Fibroblast of skin of right biceps (primary cell): ENCODE measurements around the gene INPP5K.
A peak's percentile ranks its signal among the peaks of the same experiment; 100 is the strongest.
"Not testable (repeated sequence)": the region's sequence is repeated elsewhere in the genome, so short reads cannot be mapped to it uniquely, and the experiment has no call there.

ENCODE experiments used
- DNase-seq: peaks from one replicate; pipeline ENCODE4 v3.0.0-alpha.2; 2013

Gene INPP5K

GRCh38 chr17:1516388-1517161 lies at the start of gene INPP5K:
INPP5K (minus strand) TSS chr17:1516612; CDS start chr17:1516499, 113 bp downstream.
- DNase-seq, result peak; percentile 97

GRCh38 chr17:1565877-1566276 lies 49.5 kb upstream of the INPP5K start:
- DNase-seq, result no peak

DNA sequence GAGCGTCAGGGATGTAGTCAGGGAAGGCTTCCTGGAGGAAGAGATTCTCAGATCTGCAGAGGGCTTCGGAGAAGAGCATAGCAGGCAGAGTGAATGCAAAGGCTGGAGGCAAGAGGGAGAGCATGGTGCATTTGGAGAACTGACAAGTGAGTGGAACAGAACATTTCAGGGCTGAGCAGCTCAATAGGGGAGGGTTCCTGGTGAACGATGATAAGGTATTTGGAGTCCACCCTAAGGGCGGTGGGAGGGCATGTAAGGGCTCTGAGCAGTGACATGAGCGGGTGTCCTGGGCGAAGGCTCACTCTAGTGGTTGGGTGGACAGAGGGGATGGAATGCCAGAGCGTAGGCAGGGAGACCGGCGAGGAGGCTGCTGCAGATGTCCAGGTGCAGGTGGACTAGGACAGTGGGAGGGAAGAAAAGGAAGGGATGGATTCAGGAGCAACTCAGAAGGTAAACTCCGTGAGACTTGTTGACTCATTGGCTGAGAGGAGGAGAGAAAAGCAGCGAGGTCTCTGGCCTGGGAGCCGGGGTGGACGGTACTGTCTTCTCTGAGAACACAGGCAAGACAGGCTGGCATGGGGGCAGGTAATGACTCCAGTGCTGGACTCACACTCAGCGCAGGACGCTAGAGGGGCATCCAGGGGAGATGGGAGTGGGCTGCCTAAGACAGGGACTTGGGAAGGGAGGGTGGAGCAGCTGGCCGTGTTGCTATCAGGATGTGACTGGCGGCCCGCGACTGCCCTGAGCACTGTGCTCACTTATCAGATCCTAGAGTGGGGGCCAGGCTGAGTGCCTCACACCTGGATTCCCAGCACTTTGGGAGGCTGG lies 47.6 kb upstream of the INPP5K start:
- DNase-seq, result no peak

GRCh38 chr17:1563471-1563785 lies 47.0 kb upstream of the INPP5K start:
- not testable (repeated sequence) for DNase-seq

- no peak for DNase-seq
These were observed 45.8 kb upstream of the INPP5K start for GRCh38 chr17:1562176-1562643.

- peak; percentile 16 for DNase-seq
These were observed 45.2 kb upstream of the INPP5K start for GRCh38 chr17:1561420-1562175.

DNA sequence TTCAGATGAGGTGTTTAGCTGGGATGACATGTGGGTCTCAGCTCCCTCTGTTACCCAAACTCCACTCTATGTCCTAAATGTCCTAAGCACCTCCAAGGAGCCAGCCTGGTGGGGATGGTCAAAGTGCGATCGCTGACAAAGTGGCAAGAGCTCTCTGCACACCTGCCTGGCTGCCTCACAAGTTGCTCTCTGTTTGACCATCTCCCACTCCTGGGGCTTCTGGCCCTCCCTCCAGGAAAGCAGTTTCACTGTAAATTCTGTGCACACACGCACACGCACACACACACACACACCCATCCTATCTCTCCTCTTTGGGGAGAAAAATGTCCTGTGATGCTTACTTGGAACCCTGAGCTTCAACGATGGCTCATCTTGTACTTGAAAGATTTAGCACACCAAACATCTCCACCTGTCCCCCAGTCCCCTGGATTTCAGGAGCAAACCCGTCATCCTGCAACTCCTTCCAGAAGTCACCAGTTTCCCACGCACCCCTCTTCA lies 44.5 kb upstream of the INPP5K start:
- DNase-seq, result no peak

- no peak for DNase-seq
These were observed 43.9 kb upstream of the INPP5K start for GRCh38 chr17:1560101-1560857.

DNA sequence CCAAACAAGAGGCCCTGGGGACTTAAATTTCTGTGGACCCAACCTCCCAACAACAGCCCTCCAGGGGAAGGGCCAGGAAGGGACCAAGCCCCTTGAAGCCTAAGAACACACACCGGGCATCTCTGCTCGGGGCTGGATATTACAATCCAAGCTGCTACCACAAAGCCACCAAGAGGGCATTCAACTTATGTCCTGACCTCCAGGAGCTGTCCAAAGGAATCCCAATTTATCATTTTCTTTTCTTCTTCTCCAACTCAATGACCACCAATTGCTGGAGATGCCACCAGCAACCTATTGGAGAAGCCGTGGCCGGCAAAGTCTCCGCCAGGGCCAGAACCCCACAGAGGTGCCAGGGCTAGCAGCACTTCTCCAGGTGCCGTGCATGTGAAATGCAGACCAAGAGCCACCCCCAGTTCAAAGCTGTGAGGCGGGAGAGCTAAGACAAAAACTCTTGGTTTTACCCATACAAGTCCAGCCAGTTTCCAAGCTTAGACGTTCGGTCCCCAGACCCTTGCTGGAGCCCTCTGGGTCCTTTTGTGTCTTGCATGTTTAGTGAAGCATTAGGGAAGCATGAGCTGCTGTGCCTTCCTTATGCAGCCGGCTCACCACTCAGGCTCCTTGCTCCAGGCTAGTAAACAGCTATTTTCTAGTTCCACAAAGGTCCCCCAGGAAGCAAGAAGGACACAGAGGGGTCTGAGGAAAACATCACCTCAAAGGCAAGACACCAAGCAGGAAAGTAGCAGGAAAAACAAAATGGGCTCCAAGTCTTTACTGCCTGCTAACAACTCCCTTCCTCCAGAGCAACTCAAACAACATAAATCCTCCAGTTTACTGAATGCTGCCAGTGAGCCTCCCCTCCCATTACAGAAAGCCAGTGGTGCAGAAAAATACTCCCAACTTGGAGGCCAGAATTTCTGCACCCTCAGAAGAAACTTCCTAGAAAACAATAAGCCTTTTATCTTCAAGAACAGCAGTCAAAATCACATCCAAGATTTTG lies 42.9 kb upstream of the INPP5K start:
- DNase-seq, result no peak

DNA sequence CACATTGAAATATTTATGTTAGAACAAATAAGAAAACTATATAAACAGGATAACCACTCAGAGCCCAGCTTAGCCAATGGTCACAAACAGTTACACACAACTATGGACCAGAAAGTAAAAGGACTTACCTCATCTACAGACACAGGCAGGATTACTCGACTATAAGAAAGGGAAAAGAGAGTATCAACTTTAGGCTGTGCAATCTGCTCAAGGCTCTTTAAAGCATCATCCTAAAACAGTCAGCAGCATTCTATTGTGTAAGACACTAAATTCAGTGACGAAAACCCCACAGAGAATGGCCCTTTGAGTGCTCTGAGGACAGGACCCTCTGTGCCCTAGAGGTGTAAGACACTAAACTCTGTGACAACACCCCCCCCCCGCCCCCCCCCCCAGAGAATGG lies 42.0 kb upstream of the INPP5K start:
- no peak for DNase-seq

GRCh38 chr17:1557355-1558095 lies 41.1 kb upstream of the INPP5K start:
- DNase-seq, result no peak

DNA sequence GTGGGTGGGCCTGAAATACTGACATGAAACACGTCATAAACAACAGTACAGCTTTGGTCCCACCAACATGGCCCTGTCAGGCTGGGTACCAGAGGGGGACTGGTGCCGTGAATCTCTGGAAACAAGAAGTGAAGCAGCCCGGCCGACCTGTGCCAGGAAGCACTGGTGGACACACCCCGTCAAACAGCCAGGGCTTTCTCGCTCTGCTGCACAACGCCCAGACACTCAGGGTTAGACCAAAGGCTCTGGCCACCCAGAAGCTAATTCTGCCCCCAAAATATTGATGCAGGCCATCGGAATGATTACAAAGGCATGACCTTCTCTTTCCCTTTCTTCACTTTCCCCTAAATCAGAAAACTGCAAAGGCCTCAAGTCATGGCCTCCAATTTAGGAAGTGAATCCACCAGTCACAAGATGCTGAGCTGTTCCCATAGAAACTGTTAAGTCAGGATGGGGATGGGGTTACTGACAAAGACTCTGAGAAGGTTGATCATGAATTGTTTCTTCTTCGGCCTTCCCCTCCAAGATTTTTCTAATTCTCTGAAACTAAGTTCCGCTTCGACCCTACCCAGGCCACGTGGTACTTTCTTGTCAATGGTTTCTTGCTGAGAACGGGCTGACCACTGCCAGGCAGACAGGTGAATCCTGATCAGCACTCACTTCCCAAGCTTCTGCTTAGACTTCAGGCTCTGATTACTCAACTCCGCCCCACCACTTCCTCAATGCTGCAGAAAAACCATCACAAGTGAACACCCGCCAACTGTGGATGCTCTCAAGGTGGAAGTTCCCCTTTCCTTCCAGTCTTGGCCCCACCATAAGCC lies 39.4 kb upstream of the INPP5K start:
- DNase-seq, result no peak

- DNase-seq, result no peak
These were observed 38.5 kb upstream of the INPP5K start for GRCh38 chr17:1554751-1555540.

DNA sequence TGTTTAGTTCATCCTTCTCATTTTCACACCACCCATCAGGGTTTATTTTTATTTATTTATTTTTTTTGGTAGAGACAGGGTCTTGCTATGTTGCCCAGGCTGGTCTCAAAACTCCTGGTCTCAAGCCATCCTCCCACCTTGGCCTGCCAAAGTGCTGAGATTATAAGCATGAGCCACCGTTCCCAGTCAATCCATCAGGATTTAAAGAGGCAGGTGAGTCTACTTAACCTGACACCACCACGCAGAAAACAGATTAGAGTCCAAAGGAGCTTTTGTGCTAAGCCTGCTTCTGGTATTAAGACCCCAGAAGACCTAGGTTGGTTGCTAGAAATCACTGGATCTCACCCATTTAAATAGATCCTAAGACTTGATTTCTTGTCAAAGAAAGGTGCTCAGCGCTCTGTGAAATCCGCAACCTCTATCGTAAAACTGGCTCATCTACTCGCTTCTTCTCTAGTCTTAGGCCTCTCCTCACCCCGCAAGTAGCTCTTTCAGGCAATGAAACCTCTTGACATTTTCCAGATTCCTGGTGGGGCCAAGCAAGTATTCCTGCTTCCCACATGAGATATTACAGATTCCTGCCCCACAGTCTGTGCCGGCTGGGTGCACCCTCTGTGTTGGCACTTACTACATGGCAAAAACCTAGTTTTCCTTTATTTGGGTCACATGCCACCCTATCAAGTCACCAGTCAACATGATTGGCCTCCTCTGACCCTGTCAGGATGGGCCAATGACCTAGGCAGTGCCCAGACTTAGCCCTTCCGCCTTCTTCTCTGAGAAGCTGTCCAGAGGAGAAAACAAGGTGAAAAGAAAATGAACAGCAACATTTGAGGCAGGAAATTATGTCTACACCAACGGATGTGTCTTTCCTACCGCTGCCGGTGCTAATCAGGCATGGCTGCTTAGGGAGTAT lies 37.2 kb upstream of the INPP5K start:
- no peak for DNase-seq

DNA sequence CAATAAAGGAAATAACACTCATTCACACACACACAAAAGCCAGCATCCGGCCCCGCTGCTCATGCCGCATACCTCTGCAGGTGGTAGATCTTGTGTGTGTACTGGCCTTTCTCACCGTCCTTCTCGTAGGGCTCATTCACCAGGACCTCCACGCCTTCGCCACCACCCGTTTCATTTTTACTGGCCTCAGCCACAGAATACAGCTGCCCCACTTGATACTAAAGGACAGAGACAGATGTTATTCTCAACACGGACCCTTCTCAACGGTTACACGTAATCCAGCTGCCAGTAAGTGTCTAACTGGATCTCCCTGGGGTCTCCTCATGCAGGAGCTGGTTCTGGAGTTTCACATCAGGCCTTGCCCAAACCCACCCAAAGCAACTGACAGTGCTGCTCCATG lies 36.5 kb upstream of the INPP5K start:
- no peak for DNase-seq

GRCh38 chr17:1551741-1552140 lies 35.3 kb upstream of the INPP5K start:
- no peak for DNase-seq

GRCh38 chr17:1548032-1548431 lies 31.6 kb upstream of the INPP5K start:
- no peak for DNase-seq
